T-helper 17 cell (primary cell): ENCODE measurements around the gene ZFHX2. TPM values are rescaled to one million over a fixed set of nuclear protein-coding genes. Genes with fewer than 3 reads are reported as not detected.

Experiments used
- ATAC-seq: fragments of 150-1000 bp; cut with Tn5 transposase; 2 replicates; pipeline ENCODE4 v1.10.0; 2021; ENCODE audit warnings: mild to moderate bottlenecking, moderate library complexity
- DNase-seq, 3 donors: peaks; one replicate each; pipeline versions ENCODE4 v3.0.0 to v3.0.0-alpha.2; 2020 to 2021
- H3K9me3 ChIP-seq: one replicate; pipeline ENCODE4 v1.7.0; 2013; ENCODE audit warnings: low read length, mild to moderate bottlenecking; ENCODE audit not compliant: control insufficient read depth, poor library complexity, severe bottlenecking
- H3K27ac Mint-ChIP-seq: one replicate; pipeline ENCODE4 v1.8.0; 2022; ENCODE audit warnings: mild to moderate bottlenecking, moderate library complexity, mixed read lengths
- H3K27me3 Mint-ChIP-seq: one replicate; pipeline ENCODE4 v1.8.0; 2022; ENCODE audit warnings: mixed read lengths
- H3K36me3 Mint-ChIP-seq: one replicate; pipeline ENCODE4 v1.8.0; 2022; ENCODE audit warnings: low read depth, mixed read lengths
- H3K4me1 Mint-ChIP-seq: one replicate; pipeline ENCODE4 v1.8.0; 2022; ENCODE audit warnings: mild to moderate bottlenecking, mixed read lengths
- H3K4me3 Mint-ChIP-seq: one replicate; pipeline ENCODE4 v1.8.0; 2022; ENCODE audit warnings: mild to moderate bottlenecking, moderate library complexity, mixed read lengths
- total RNA-seq, 4 donors: library from RNA in 2 of 4; stranded (reverse) in 2 of 4; gene quantifications; one replicate each; pipeline ENCODE4 v1.2.3 and lab custom pipeline; 2022 to 2026

Gene ZFHX2
- total RNA-seq, 2 donors from 2014 or later: 0.16 to 0.27 TPM

DNA sequence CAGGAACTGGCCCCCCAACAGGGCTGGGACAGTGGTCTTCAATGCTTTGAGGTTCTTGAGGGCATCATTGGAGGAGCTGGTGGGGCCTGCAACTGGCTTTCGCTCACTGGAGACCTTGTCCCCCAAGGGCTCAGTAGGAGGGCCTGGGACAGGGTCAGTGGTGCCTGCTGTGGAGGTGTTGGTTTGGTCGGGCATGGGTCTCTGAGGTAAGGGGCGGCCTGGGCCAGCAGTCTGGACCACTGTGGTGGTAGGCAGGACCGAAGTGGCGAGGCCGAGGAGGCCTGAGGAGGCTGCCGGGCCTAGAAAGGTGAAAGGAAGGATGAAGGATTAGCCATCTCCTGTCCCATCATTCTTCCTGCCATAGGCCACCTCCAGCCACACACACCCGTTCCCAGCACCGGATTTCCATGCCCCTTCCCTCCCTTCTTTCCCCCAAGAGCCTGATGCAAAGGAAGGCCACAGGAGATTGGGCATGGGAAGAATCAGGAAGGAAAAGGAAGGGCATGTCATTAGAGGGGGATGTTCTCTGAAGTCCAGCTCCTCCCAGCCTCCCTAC, 28.8 kb downstream of the ZFHX2 start:
- ATAC-seq: no peak
- H3K36me3 Mint-ChIP-seq: peaks cover 2% of the 10 kb centered on the region
- H3K4me3 Mint-ChIP-seq: no peak overlapping the region
- H3K4me1 Mint-ChIP-seq: peaks cover 5% of the 10 kb centered on the region
- no peaks in the 10 kb centered on the region for H3K9me3 ChIP-seq
- no peak for DNase-seq
- no peak overlapping the region for H3K27ac Mint-ChIP-seq
- no peaks in the 10 kb centered on the region for H3K27me3 Mint-ChIP-seq

DNA sequence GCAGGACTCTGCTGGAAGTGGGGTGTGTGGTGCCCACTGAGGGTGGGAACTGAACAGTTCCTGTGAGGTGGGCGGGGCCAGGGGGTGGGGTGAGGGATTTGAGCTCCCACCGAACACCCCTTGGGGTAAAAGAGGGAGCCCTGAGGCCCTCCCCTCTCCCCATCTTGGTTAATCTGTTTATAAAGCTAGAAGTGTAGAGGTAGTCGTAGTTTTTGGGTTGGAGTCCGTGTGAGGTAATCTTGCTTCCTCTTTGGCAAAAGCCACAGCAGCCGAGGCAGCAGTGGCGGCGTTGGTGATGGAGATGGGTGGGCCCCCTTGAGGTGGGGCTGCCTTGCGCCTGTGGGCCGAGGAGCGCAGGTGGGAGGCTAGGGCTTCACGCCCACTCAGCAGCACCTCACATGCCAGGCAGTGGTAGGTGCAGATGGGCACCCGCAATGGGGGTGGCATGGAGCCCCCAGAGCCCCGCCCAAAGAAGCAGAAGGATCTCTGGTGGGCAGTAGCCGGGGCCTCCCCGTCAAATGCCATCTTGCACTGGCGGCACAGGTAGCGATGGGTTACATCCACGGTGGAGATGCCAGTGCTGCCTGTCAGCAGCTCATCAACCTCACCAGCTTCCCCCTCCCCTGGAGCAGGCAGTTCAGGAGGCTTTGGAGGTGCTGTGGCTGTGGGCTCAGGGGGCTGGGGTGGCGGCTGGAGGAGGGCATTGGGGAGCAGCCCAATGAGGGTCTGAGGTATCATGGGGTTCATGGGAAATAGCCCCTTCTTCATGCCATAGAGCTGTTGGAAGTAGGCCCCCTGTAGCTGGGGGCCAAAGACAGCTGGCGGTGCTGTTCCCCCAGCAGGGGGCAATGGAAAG, 29.6 kb downstream of the ZFHX2 start:
- ATAC-seq: no peak

GRCh38 chr14:23520899-23521533, 30.5 kb downstream of the ZFHX2 start:
- ATAC-seq: no peak
- peaks cover 2% of the 10 kb centered on the region for H3K36me3 Mint-ChIP-seq
- no peak overlapping the region for H3K27ac Mint-ChIP-seq
- H3K9me3 ChIP-seq: no peaks in the 10 kb centered on the region
- no peak for DNase-seq
- H3K27me3 Mint-ChIP-seq: no peaks in the 10 kb centered on the region
- H3K4me3 Mint-ChIP-seq: no peak overlapping the region
- peaks cover 5% of the 10 kb centered on the region for H3K4me1 Mint-ChIP-seq

More for the DNA sequence above, 29.6 kb downstream of the ZFHX2 start:
- H3K36me3 Mint-ChIP-seq: peaks cover 2% of the 10 kb centered on the region
- no peak overlapping the region for H3K27ac Mint-ChIP-seq
- H3K4me3 Mint-ChIP-seq: no peak overlapping the region
- H3K9me3 ChIP-seq: no peaks in the 10 kb centered on the region
- DNase-seq: no peak
- peaks cover 5% of the 10 kb centered on the region for H3K4me1 Mint-ChIP-seq
- no peaks in the 10 kb centered on the region for H3K27me3 Mint-ChIP-seq

- DNase-seq (no peak), ATAC-seq (no peak)
- no peaks in the 10 kb centered on the region for H3K27me3 Mint-ChIP-seq
- peaks cover 5% of the 10 kb centered on the region for H3K4me1 Mint-ChIP-seq
- peaks cover 2% of the 10 kb centered on the region for H3K36me3 Mint-ChIP-seq
- no peak overlapping the region for H3K4me3 Mint-ChIP-seq
- no peak overlapping the region for H3K27ac Mint-ChIP-seq
- H3K9me3 ChIP-seq: no peaks in the 10 kb centered on the region
These were observed 32.9 kb downstream of the ZFHX2 start for GRCh38 chr14:23518709-23519108.

GRCh38 chr14:23517650-23518326, 33.8 kb downstream of the ZFHX2 start:
- Mint-ChIP-seq H3K4me3 (no peak overlapping the region), H3K27me3 (no peaks in the 10 kb centered on the region), H3K27ac (no peak overlapping the region), H3K36me3 (peaks cover 5% of the 10 kb centered on the region), H3K4me1 (peaks cover 5% of the 10 kb centered on the region)
- DNase-seq (no peak), ATAC-seq (no peak)
- no peaks in the 10 kb centered on the region for H3K9me3 ChIP-seq

- Mint-ChIP-seq H3K4me3 (no peak overlapping the region), H3K27me3 (no peaks in the 10 kb centered on the region), H3K27ac (no peak overlapping the region), H3K4me1 (peaks cover 13% of the 10 kb centered on the region), H3K36me3 (peaks cover 6% of the 10 kb centered on the region)
- DNase-seq: no peak
- ATAC-seq: no peak
- H3K9me3 ChIP-seq: no peaks in the 10 kb centered on the region
These were observed 37.0 kb downstream of the ZFHX2 start for GRCh38 chr14:23514644-23514957.

DNA sequence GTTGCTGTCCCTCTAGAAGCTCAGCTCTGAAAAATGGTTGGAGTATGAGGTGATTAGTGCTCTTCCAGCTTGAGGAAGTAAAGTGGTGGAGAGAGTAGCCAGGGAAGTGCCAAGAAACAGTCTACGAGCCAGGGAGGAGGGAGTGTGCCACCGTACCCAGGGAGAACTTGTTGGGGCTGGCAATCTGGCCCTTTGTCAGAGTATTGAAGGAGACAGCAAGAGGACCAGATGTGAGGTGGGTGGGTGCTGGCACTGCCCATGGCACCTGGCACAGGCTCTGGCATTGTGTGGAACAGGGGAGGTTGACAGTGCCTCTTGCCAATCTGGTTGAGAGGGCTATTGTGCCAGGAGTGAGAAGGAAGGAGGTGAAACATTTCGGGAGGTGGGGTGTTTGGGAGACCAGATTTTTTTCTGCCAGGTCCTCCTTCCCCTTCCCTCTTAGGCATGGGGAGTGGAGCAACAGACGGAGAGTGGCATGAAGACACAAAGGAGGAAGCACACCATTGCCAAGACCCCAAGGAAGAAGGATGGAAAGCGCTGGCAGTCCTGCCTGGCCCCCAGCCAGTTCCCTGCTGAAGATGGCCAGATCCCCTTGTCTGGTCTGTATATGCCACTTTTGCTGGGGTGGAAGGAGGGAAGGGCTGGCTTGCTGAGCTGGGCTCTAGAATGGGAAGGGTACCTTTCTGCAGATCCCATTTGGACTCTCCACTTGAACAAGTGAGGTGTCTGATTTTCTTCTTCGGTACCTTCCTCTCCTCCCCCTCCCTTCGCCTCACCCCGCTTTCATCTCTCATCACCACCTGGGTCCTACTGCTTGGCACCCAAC, 37.5 kb downstream of the ZFHX2 start:
- peaks cover 6% of the 10 kb centered on the region for H3K36me3 Mint-ChIP-seq
- H3K4me1 Mint-ChIP-seq: peaks cover 13% of the 10 kb centered on the region
- no peak overlapping the region for H3K4me3 Mint-ChIP-seq
- DNase-seq (no peak), ATAC-seq (no peak)
- no peaks in the 10 kb centered on the region for H3K9me3 ChIP-seq
- no peaks in the 10 kb centered on the region for H3K27me3 Mint-ChIP-seq
- H3K27ac Mint-ChIP-seq: no peak overlapping the region

DNA sequence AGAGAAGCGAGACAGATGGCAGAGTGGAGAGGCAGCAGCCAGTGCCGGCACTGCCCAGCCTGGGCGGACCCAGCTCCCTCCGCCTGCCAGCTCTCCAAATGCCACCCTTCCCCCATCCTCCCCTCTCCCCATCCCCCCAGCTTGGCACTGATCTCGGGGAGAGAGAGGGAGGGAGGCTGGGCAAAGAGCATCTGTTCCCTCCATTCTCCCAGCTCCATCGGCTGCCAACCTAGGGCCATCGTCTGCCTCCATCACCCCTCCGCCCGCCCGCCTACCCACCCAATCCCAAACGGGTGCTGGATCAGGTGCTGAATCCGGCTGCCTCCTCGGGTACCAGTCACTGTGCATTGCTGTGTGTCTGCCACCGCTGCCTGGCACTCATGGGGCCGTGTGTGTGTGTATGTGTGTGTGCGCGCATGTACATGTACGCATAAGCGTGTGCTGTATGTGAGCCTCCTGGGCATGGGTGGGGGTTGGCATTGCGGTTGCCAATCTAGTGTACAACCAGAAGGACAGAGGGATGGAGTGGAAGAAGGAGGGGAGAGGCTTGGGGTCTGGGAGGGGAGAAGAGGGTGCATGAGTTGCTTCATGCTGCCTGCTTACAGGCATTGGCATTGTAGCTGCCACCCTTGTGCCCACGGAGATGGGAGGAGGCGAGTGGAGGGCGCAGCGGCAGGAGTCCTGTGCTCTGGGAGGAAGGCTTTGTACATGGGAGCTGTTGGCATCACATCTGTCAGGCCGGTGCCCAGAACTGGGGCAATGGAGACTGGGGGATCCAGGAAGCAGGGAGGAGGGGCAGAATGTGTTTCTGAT, 38.4 kb downstream of the ZFHX2 start:
- DNase-seq (no peak), ATAC-seq (no peak)
- Mint-ChIP-seq H3K4me3 (no peak overlapping the region), H3K36me3 (peaks cover 6% of the 10 kb centered on the region), H3K27ac (no peak overlapping the region), H3K4me1 (peaks cover 13% of the 10 kb centered on the region), H3K27me3 (no peaks in the 10 kb centered on the region)
- H3K9me3 ChIP-seq: no peaks in the 10 kb centered on the region

DNA sequence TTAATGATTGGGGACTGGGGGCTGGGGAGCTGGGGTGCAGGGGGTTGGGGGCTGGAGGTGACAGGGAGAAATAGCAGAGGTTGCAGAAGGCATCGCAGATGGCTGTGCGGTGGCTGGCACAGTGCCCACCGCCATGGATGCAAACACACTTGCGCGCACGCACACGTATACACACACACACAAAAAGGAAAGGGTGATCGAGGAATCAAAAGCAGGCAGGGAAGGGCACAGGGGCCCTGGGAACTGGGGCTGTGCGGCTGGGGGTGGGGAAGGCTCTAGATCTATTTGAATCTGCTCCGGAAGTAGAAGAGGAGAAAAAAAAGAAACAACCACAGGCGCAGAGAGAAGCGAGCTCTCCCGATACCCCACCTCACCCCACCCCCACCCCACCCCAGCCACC, 39.4 kb downstream of the ZFHX2 start:
- Mint-ChIP-seq H3K4me1 (peaks cover 13% of the 10 kb centered on the region), H3K4me3 (peak overlapping the region; percentile 86), H3K27me3 (no peaks in the 10 kb centered on the region), H3K27ac (peak overlapping the region; percentile 27), H3K36me3 (peaks cover 6% of the 10 kb centered on the region)
- no peaks in the 10 kb centered on the region for H3K9me3 ChIP-seq
- DNase-seq (no peak), ATAC-seq (no peak)

DNA sequence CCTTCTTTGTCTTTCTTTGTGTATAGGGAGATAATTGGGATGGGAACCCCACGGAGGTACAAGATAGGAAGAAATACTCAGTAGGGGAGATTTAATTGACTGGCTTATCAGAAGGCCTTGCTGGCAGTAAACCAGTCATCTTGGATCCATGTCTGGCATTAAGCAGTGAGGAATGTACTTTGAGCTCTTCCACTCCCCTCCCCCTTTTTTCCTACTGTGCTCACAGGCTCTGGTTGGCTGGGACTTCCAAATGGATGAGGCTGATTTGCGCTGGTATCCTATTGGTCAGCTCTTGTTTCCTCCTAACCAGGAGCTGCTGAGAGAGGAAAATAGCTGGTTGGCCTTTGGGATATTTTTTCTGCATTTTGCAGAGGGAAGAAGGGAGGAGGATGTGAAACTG, 57.3 kb downstream of the ZFHX2 start:
- H3K27me3 Mint-ChIP-seq: no peaks in the 10 kb centered on the region
- ATAC-seq (no peak), DNase-seq (no peak)
- peaks cover 4% of the 10 kb centered on the region for H3K4me1 Mint-ChIP-seq
- no peaks in the 10 kb centered on the region for H3K9me3 ChIP-seq
- H3K27ac Mint-ChIP-seq: no peak overlapping the region
- no peaks in the 10 kb centered on the region for H3K36me3 Mint-ChIP-seq
- no peak overlapping the region for H3K4me3 Mint-ChIP-seq

GRCh38 chr14:23492618-23493272, 58.8 kb downstream of the ZFHX2 start:
- peak overlapping the region; percentile 24 for H3K27ac Mint-ChIP-seq
- ATAC-seq: no peak

GRCh38 chr14:23487216-23487615, 64.3 kb downstream of the ZFHX2 start:
- H3K4me1 Mint-ChIP-seq: peaks cover 13% of the 10 kb centered on the region
- peak overlapping the region; percentile 79 for H3K27ac Mint-ChIP-seq
- H3K9me3 ChIP-seq: no peaks in the 10 kb centered on the region
- peaks cover 10% of the 10 kb centered on the region for H3K36me3 Mint-ChIP-seq
- DNase-seq (no peak), ATAC-seq (no peak)
- H3K4me3 Mint-ChIP-seq: no peak overlapping the region
- no peaks in the 10 kb centered on the region for H3K27me3 Mint-ChIP-seq

More at GRCh38 chr14:23492618-23493272, 58.8 kb downstream of the ZFHX2 start:
- H3K27me3 Mint-ChIP-seq: no peaks in the 10 kb centered on the region
- no peak overlapping the region for H3K4me3 Mint-ChIP-seq
- H3K9me3 ChIP-seq: no peaks in the 10 kb centered on the region
- peaks cover 4% of the 10 kb centered on the region for H3K4me1 Mint-ChIP-seq
- DNase-seq: no peak
- no peaks in the 10 kb centered on the region for H3K36me3 Mint-ChIP-seq
